GM12801 (cell line): Measurements from ENCODE around the gene KIRREL3.

Experiments used
- CTCF ChIP-seq: IDR thresholded peaks from one replicate; pipeline ENCODE4 v1.5.1; 2011; ENCODE audit warnings: control low read depth; ENCODE audit not compliant: insufficient read length; ENCODE audit errors: extremely low read depth

KIRREL3 gene

GRCh38 chr11:126991596-126991995 is 9.0 kb downstream of the KIRREL3 start:
- no peak for TF ChIP-seq CTCF

GRCh38 chr11:126990716-126991480 is 9.7 kb downstream of the KIRREL3 start:
- no peak for TF ChIP-seq CTCF

GRCh38 chr11:126989942-126990715 is 10.4 kb downstream of the KIRREL3 start:
- TF ChIP-seq CTCF = no peak

- no peak for TF ChIP-seq CTCF
Measured at GRCh38 chr11:126988655-126989054, 11.9 kb downstream of the KIRREL3 start.

- TF ChIP-seq CTCF = no peak
Measured at GRCh38 chr11:126981635-126982034, 18.9 kb downstream of the KIRREL3 start.

- TF ChIP-seq CTCF = no peak
Measured at GRCh38 chr11:126978911-126979310, 21.7 kb downstream of the KIRREL3 start.

GRCh38 chr11:126978165-126978564 is 22.4 kb downstream of the KIRREL3 start:
- no peak for TF ChIP-seq CTCF
